ENCODE measurements around the gene PEMT.
"Not testable (repeated sequence)": the region's sequence is repeated elsewhere in the genome, so short reads cannot be mapped to it uniquely, and the experiment has no call there.

PEMT gene

GRCh38 chr17:17487998-17488397 is 103.5 kb downstream of the PEMT start:
- Histone ChIP-seq H4K20me1 (ENCODE audit: insufficient read depth, low read length) (no peaks in the 10 kb centered on the region), H3K9me2 (ENCODE audit: low read depth, low read length) (no peaks in the 10 kb centered on the region), H2AFZ (ENCODE audit: low read length) (no peak overlapping the region), H3K9me3 (ENCODE audit: low read length) (no peaks in the 10 kb centered on the region), H3K27me3 (ENCODE audit: insufficient read depth, low read length) (no peaks in the 10 kb centered on the region), H3K27ac (ENCODE audit: low read depth, low read length, poor library complexity, severe bottlenecking) (no peak overlapping the region), H3K9ac (ENCODE audit: low read length) (no peak overlapping the region), H3F3A (ENCODE audit: insufficient read depth, low read length) (no peaks in the 10 kb centered on the region), H3K79me2 (ENCODE audit: insufficient read depth, low read length) (peaks cover 12% of the 10 kb centered on the region), H3K4me1 (ENCODE audit: insufficient read depth, low read length, severe bottlenecking) (no peaks in the 10 kb centered on the region), H3K36me3 (ENCODE audit: insufficient read depth, low read length) (peaks cover 53% of the 10 kb centered on the region; the same call in 1 of the 2 replicates), H3K4me2 (ENCODE audit: low read length) (no peak overlapping the region), H3K4me3 (ENCODE audit: low read depth, low read length, poor library complexity, severe bottlenecking) (no peak overlapping the region)
- TF ChIP-seq EZH2 (IDR thresholded peaks at IDR 0.05; ENCODE audit: borderline replicate concordance, low read length) (no peak), CTCF (IDR thresholded peaks at IDR 0.05; ENCODE audit: low read length) (no peak)

- not testable (repeated sequence) for H3K27ac ChIP-seq (ENCODE audit: low read depth, low read length, poor library complexity, severe bottlenecking); H3K9me2 ChIP-seq (ENCODE audit: low read depth, low read length); H3K4me3 ChIP-seq (ENCODE audit: low read depth, low read length, poor library complexity, severe bottlenecking); H3F3A ChIP-seq (ENCODE audit: insufficient read depth, low read length); H3K4me2 ChIP-seq (ENCODE audit: low read length); H3K9me3 ChIP-seq (ENCODE audit: low read length); H2AFZ ChIP-seq (ENCODE audit: low read length); H3K9ac ChIP-seq (ENCODE audit: low read length); H3K4me1 ChIP-seq (ENCODE audit: insufficient read depth, low read length, severe bottlenecking); H4K20me1 ChIP-seq (ENCODE audit: insufficient read depth, low read length); H3K27me3 ChIP-seq (ENCODE audit: insufficient read depth, low read length)
- Histone ChIP-seq H3K36me3 (ENCODE audit: insufficient read depth, low read length) (peaks cover 46% of the 10 kb centered on the region; the same call in 1 of the 2 replicates), H3K79me2 (ENCODE audit: insufficient read depth, low read length) (peaks cover 27% of the 10 kb centered on the region)
Measured at GRCh38 chr17:17486416-17486815, 105.1 kb downstream of the PEMT start.

GRCh38 chr17:17485420-17485819 is 106.1 kb downstream of the PEMT start:
- H4K20me1 ChIP-seq (ENCODE audit: insufficient read depth, low read length), result no peaks in the 10 kb centered on the region
- H3K9me2 ChIP-seq (ENCODE audit: low read depth, low read length), result no peaks in the 10 kb centered on the region

More at GRCh38 chr17:17485420-17485819, 106.1 kb downstream of the PEMT start:
- Histone ChIP-seq H2AFZ (ENCODE audit: low read length) (no peak overlapping the region), H3K4me2 (ENCODE audit: low read length) (no peak overlapping the region), H3K79me2 (ENCODE audit: insufficient read depth, low read length) (peaks cover 37% of the 10 kb centered on the region), H3K9me3 (ENCODE audit: low read length) (no peaks in the 10 kb centered on the region), H3K9ac (ENCODE audit: low read length) (no peak overlapping the region), H3K27ac (ENCODE audit: low read depth, low read length, poor library complexity, severe bottlenecking) (no peak overlapping the region), H3K36me3 (ENCODE audit: insufficient read depth, low read length) (peaks cover 43% of the 10 kb centered on the region; the same call in 1 of the 2 replicates), H3F3A (ENCODE audit: insufficient read depth, low read length) (no peaks in the 10 kb centered on the region), H3K27me3 (ENCODE audit: insufficient read depth, low read length) (no peaks in the 10 kb centered on the region), H3K4me1 (ENCODE audit: insufficient read depth, low read length, severe bottlenecking) (peaks cover 11% of the 10 kb centered on the region), H3K4me3 (ENCODE audit: low read depth, low read length, poor library complexity, severe bottlenecking) (no peak overlapping the region)
- TF ChIP-seq EZH2 (IDR thresholded peaks at IDR 0.05; ENCODE audit: borderline replicate concordance, low read length) (no peak), CTCF (IDR thresholded peaks at IDR 0.05; ENCODE audit: low read length) (no peak)
